ENCODE data around the gene LMF1.
A peak's percentile ranks its signal among the peaks of the same experiment; 100 is the strongest.
"Not testable (repeated sequence)": the region's sequence is repeated elsewhere in the genome, so short reads cannot be mapped to it uniquely, and the experiment has no call there.

Gene LMF1

GRCh38 chr16:968620-969019, 2.2 kb downstream of the LMF1 start:
- DNase-seq: no peak

GRCh38 chr16:967546-968295, 3.1 kb downstream of the LMF1 start:
- DNase-seq: no peak

- no peak for DNase-seq
Measured at GRCh38 chr16:967077-967541, 3.7 kb downstream of the LMF1 start.

GRCh38 chr16:966505-966904, 4.3 kb downstream of the LMF1 start:
- no peak for DNase-seq

GRCh38 chr16:966035-966434, 4.7 kb downstream of the LMF1 start:
- DNase-seq: no peak

- DNase-seq: no peak
Measured at GRCh38 chr16:965487-965886, 5.3 kb downstream of the LMF1 start.

GRCh38 chr16:965036-965395, 5.8 kb downstream of the LMF1 start:
- no peak for DNase-seq

GRCh38 chr16:964356-965035, 6.3 kb downstream of the LMF1 start:
- DNase-seq: no peak

GRCh38 chr16:963913-964312, 6.9 kb downstream of the LMF1 start:
- DNase-seq: no peak

- DNase-seq: no peak
Measured at GRCh38 chr16:962901-963814, 7.6 kb downstream of the LMF1 start.

- no peak for DNase-seq
Measured at GRCh38 chr16:962366-962765, 8.4 kb downstream of the LMF1 start.

- DNase-seq: no peak
Measured at GRCh38 chr16:959232-960040, 11.3 kb downstream of the LMF1 start.

- DNase-seq: not testable (repeated sequence)
Measured at GRCh38 chr16:955766-956165, 15.0 kb downstream of the LMF1 start.

GRCh38 chr16:953818-954217, 17.0 kb downstream of the LMF1 start:
- not testable (repeated sequence) for DNase-seq

- DNase-seq: no peak
Measured at GRCh38 chr16:952321-952720, 18.5 kb downstream of the LMF1 start.

GRCh38 chr16:951660-952301, 19.0 kb downstream of the LMF1 start:
- peak; percentile 42 for DNase-seq

- not testable (repeated sequence) for DNase-seq
Measured at GRCh38 chr16:950733-951573, 19.8 kb downstream of the LMF1 start.

GRCh38 chr16:948767-949166, 22.0 kb downstream of the LMF1 start:
- not testable (repeated sequence) for DNase-seq

- DNase-seq: not testable (repeated sequence)
Measured at GRCh38 chr16:947922-948303, 22.9 kb downstream of the LMF1 start.

GRCh38 chr16:947255-947921, 23.4 kb downstream of the LMF1 start:
- DNase-seq: no peak

GRCh38 chr16:946048-946395, 24.8 kb downstream of the LMF1 start:
- DNase-seq: no peak
